ENCODE results near the gene HIGD1A. TPM values are rescaled to one million over a fixed set of nuclear protein-coding genes. Genes with fewer than 3 reads are reported as not detected.
"Not testable (repeated sequence)": the region's sequence is repeated elsewhere in the genome, so short reads cannot be mapped to it uniquely, and the experiment has no call there.

Gene HIGD1A
- polyA plus RNA-seq, 12 donors, result 63.4 to 101 (median 92.9) TPM; not detected in 1

DNA sequence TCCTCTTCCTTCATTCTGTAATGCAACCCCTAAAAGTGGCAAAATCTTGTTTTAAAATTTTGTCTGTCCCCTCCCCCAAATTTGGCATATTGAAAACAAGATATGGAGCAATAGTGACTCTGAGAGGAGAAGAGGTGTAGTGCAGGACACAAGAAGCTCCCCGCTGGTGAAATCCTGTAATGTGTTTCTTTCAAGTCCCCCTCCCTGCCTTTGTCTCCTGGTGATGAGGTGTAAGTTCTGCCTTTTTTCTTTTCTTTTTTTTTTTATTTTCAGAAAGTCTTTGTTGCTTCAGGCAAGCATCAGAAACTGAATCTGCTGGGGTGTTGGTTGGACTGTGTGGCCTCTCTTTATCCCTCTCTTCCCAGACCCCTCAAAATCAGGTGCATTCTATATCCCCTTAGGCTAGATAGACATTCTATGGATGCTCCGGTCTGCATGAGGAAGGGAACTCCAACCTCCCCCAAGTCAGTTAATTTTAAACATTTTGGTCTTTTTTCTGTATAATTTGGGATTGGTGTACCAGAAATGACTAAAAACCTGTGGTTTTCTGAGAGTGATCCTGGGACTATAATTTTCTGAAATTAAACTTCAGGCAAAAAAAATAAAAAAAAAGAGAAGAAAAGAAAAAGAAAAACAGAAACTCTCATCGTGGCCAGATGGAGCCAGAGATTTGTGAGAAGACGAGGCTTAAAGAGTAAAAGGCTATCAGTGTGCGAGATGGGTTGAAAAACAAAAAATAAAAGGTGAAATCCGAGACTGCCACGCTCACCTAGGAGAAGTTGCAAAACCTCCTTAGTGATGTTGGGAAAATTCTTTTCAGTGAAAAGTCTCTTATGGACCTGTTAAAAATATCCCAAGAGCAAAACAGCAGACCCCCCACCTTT, 26.4 kb upstream of the HIGD1A start:
- no peak for DNase-seq

DNA sequence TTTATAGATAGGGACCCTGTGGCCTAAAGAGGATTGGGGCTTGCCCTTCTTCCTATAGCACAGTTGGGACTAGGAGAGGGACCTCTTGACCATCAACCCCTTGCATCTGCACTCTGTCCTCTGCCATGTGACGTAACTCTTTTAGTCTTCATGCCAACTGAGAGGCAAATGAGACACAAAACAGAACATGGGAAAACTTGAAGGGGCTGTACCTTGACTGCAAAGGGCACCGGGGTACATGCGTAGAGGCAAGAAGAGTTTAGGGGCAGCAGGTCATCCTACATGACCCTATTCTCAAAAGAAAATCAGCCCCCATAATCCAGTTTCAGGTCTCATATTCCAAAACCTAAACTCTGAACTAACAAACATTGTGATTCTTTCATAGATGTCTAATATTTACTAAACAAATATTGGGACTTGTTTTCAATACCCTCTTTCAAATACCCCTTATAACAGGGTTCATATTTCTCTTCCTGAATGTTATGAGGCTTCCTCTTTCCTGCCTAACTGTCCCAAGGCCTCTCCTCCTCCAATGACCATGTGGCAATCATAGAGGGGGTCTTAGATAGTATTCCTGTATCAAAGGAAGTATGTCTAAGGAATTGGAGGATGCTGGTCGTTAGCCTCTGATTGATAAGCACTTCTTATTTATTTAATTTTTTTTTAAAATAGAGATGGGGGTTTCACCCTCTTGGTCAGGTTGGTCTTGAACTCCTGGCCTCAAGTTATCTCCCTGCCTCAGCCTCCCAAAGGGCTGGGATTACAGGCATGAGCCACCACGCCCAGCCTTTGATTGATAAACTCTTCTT, 25.5 kb upstream of the HIGD1A start:
- no peak for DNase-seq

DNA sequence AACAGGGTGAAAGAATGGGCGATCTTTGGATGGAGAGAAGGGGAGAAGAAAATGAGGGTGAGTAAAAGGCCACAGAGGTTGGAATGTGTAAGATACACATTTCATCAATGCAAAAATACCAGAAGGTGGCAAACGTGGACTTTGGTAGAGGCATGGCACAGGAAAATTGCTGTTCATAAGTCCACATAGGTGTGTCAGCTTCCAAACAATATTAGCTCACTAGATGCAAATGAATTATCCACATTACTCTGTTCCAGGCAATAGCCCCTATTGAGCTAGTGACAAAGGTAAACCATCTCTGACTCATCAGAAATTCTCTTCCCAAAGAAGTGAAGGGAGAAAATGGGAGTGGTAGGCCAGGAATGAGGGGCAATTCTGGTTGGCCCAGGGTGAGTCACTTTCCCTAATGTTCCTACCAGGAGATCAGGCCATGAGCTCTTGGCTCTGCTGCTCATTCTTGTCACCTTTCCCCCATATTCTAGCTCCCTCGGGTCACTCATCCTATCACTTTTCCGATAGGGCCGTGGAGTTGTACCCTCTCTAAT, 24.9 kb upstream of the HIGD1A start:
- no peak for DNase-seq

DNA sequence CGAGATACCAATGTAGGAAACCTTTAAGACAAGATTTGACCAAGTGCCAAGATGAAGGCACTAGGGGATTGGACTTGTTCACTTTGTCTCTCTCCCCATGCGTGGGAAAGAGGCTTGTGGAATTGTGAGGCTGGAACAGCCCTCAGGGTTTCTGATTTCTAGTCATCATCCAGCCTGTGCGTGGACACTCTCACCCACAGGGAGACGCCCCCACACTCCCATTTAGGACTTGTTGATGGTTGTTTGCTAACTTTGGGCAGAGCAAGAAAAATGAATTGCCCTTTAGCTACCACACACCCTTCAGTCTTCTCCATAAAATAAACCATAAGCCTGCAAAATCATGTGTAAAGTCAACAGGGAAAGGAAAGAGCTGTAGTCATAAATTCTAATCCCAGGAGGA, 23.4 kb upstream of the HIGD1A start:
- DNase-seq, result no peak

DNA sequence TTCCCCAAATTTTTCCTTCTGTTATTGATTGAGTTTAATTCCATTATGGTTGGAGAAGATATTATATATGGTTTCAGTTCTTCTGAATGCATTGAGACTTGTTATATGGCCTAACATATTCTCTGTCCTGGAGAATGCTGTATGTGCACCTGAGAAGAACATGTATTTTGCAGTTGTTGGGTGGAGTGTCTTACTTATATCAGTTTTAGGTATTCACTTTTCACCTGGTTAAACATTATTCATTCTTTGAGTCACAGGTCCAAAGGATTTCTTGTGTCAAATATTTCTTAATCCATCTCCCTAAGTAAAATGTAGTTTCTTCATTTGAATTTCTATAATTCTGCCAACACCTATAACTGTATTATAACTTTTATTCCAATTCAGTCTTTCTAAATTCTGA, 22.7 kb upstream of the HIGD1A start:
- no peak for DNase-seq

DNA sequence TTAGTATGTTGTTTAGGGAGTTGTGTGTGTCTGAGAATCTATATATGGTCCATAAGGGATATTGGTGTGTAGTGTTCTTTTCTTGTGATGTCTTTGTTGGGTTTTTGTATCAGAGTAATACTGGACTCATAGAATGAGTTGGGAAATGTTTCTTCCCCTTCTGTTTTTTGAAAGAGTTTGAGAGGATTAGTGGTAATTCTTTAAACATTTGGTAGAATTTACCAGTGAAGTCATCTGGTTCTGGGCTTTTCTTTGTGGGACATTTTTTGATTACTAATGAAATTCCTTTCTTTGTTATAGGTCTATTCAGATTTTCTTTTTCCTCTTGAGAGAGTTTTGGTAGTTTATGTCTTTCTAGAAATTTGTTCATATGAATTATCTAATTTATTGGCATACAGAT, 21.9 kb upstream of the HIGD1A start:
- no peak for DNase-seq

DNA sequence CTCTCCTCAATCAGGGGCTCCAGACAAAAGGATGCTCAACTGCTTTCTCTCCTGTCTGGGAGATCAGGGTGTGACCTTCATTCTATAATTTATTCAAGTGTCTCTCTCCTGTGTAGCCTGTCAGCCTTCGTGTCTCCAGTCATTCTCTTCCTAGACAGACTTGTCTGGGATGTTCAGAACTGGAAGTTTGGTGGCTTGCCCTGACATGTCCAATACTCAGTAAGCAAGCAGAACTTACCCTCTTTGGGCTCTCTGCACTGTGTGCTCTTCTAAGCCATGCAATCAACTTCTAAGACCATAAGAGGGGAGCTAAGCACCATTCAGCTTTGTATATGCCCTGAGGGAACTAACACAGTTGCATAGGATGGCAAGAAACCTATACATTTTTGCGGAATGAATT, 19.1 kb upstream of the HIGD1A start:
- no peak for DNase-seq

DNA sequence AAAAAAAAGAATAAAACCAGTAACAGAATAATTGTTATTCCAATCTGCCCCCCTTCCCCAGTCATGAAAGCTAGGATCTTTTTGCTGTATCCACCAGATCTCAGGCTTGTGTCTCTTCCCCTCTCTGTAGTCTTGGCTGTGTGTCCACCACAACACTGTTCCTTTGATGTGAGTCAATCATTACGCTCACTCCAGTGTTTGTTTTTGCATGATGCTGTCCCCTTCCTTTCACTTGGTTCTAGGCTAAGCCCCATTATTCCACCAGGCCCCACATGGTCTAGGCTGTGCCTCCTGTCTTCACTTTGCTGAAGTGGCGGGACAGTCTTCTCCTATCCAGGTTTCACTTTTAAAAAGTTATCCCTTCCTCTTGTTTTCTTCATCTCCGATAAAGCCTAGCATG, 18.5 kb upstream of the HIGD1A start:
- no peak for DNase-seq

DNA sequence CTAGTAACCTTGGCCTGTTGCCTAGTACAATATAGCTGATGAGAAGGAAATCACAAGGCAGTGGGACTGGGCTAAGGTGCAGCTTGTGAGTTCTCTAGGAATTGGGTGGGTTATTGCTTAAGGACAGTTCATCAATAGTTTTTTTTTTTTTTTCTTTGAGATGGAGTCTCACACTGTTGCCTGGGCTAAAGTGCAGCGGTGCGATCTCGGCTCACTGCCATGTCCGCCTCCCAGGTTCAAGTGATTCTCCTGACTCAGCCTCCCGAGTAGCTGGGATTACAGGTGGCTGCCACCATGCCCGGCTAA, 16.4 kb upstream of the HIGD1A start:
- DNase-seq, result no peak

DNA sequence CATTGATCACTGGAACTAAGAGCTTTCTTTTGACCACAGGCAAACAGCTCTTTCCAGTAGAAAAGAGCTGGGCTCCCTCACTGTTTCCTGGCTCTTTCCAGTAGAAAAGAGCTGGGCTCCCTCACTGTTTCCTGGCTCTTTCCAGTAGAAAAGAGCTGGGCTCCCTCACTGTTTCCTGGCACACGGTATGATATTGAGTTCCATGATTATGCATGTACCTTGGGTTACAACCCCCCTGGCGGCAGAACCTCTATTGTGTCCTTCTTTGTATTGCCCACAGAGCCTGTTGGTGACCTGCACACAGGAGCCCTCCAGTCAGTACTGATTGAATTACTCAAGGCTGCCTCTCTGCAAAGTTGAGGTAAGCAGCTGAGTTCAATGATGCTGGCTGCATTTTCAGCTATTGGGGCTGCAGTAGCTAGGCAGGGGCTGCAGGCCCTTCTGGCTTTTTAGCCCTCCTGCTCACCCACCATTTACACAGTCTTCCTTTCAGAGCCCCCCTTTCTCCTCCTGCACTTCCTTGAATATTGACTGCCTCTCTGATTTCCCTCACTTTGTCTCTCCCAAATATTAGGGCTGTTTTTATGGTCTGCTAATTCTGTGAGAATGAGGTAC, 15.2 kb upstream of the HIGD1A start:
- DNase-seq, result no peak

DNA sequence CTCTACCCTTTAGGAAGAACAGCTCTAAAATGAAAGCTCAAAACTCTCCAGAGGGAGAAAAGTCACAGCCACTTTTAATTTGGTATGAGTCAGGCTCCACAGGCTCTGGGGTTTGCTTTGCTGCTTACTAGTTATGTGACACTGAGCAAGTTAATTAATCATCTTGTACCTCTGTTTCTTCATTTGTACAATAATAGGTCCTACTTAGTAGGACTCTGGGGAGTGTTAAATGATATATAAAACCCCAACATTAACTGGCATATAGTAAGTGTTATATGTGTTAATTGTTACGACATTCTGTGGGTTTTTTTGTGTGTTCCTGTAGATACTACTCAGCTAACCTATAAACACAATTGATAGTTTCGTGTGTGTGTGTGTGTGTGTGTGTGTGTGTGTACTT, 11.5 kb upstream of the HIGD1A start:
- no peak for DNase-seq

DNA sequence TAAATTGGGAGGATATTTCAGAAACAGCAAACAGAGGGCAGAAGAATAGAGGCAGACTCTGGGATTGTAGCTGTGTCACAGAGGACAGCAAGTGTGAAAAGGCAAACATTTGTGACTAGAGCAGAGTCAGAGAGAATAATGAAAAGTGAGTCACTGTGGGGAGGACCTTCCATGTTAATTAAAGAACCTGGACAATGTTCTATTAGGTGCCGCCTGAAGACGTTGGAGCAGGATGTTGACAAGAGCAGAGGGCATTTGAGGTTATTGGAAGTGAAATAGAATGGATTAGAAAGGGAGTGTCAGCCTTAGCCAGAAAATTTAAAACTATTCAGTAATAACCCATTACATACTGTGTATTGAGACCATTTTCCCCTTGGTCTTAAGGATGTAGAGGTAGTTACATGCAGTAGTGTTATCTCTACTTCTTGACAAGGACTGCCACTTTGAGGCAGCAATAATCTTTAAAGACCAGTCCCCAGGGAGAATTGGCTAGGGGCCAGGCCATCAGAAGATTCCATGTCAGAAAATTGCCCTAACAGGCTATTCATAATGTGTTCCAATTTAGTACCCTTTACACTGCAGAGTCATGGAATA, 10.7 kb upstream of the HIGD1A start:
- no peak for DNase-seq

DNA sequence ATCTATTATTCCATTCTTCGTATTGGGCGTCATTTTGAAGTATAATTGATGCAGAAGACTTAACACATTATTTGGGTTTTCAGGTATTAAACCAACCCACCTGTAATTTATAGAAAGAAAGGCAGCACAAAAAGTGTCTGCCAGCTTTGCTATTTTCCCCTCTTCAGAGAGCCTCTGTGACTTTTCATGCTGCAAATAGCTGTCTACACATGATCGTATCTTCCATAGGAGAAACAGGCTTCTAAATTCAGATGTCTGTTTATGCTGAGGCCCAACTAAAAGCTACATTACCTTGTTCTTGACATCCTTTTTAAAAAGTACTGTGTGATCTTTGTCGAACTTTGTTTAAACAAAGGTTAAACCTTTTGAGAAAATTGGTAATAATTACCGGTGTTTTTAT, 10.0 kb upstream of the HIGD1A start:
- no peak for DNase-seq

DNA sequence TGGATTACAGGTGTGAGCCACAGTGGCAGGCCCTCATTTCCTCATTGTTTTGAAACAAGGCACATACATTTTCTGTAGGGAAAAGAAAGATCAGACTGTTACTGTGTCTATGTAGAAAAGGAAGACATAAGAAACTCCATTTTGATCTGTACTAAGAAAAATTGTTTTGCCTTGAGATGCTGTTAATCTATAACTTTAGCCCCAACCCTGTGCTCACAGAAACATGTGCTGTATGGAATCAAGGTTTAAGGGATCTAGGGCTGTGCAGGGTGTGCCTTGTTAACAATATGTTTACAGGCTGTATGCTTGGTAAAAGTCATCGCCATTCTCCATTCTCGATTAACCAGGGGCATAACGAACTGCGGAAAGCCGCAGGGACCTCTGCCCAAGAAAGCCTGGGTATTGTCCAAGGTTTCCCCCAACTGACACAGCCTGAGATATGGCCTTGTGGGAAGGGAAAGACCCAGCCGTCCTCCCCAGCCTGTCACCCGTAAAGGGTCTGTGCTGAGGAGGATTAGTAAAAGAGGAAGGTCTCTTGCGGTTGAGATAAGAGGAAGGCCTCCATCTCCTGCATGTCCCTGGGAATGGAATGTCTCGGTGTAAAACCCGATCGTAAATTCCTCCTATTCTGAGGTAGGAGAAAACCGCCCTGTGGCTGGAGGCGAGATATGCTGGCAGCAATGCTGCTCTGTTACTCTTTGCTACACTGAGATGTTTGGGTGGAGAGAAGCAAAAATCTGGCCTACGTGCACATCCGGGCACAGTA, 7.0 kb upstream of the HIGD1A start:
- not testable (repeated sequence) for DNase-seq

DNA sequence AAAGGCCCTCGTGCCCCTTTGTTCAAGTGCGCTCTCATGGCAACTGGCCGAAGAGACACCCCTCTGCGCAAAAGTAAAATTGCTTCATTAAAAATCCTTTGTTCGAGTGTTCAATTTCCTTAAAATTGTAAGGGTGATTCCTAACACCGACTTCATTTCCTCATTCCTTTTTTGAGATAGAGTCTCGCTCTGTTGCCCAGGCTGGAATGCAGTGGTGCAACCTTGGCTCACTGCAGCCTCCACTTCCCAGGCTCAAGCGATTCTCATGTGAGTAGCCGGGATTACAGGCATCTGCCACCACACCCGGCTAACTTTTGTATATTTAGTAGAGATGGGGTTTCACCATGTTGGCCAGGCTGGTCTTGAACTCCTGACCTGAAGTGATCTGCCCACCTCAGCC, 6.4 kb upstream of the HIGD1A start:
- not testable (repeated sequence) for DNase-seq

DNA sequence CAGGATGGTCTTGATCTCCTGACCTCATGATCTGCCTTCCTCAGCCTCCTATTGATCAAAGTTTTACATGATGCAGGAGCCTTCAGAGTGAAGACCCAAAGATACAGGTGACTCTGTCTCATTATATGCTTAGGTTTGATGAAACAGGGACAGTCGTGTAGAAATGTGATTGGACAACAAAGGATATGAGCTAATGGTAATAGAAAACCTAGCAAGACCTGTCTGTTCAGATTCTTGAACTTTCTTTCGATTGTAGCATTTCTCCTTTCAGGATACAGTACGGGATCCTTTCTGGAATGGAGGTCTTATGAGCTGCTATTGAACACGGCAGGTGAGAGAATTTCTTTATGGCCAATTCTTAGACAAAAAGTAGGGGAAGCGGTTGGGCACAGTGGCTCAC, 4.9 kb upstream of the HIGD1A start, which contains the start of gene ACKR2:
Gene ACKR2, plus strand, starts transcription at position 244 of the 400 bp plus-strand sequence. CDS start 55,058 bp downstream, outside the sequence.
- no peak for DNase-seq

DNA sequence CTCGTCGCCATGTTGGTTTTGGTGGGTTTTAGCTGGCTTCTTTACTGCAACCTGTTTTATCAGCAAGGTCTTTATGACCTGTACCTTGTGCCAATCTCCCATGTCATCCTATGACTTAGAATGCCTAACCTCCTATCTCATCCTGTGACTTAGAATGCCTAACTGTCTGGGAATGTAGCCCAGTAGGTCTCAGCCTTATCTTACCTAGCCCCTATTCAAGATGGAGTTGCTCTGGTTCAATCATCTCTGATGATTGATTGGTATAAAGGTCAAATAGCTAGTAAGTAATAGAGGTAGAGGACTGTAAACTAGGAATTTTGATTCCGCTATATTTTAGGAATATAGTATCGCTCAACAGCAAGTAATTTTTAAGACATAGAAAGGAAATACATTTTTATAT, 3.6 kb upstream of the HIGD1A start:
- no peak for DNase-seq

DNA sequence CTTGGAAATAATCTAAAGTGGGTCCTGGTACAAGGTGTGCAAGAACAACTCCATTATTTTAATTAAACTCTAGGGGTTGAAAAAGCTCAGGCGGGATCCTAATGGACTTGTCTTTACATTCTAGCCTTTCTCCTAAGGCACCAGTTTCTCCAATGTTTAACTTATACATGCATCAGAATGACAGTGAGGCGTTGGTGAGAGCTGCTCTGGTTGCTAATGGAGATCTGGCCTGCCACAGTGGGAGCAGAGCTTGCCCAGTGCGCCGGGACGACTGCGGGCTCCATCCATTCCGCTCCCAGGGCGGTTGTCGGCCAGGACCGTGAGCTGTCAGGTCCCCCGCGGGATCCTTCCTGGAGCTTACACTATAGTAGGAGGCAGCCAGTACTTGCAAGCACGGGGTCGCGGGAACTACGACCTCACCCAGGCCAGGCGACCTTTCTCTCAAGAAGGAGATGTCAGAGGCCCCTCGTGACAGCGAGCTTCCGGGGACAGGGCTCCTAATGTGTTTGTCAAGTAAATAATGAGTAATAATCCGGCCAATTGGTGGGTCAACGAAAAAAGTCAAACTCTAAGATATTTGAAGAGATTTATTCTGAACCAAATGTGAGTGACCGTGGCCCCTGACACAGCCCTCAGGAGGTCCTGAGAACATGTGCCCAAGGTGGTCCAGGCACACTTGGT, 991 bp upstream of the HIGD1A start:
- DNase-seq, result no peak

DNA sequence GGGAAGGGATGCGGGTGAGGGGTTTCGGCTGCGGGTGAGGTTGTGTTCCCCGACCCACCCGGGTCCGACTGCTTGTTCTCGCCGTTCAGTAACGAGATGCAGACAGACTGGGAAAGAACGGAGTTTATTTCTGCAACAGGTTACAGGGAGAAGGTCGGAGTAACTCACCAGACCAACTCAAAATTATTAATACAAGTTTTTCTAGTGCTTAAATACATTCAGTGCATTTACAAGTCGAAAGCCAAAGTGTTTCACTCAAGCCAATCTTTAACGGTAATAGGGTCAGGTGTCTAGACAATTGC, 492 bp upstream of the HIGD1A start:
- DNase-seq, result no peak

DNA sequence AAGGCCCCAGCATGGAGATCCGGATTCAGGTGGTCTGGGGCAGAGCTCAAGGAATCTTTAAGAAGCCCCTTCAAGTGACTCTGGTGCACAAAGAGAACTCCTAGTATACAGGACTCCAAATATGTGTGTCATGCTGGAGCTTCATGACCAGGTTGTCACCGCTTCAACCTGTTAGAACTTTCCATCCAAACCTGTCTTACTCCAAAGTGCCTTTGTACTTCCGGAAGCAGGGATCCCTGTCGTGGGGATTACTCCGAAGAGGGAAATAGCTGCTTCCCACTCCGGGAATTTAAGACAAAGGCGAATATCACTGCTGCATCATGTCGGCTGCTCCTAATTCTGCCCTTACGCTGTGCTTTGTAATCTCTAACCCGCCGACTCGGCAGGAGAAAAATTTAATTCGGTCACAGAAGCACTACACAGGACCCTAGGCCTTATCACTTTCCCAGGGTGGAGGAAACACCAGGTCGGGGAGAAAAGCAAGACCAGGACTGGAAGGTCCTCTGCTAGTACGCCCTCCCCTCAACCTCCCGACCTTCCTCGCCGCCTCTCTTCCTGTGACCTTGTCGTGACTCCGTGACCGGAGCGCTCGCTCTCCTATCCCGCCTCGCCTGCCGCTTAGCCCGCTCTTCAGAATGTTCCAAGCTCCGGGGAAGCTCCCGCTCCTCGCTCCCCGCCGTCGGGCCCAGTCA, 730 bp downstream of the HIGD1A start:
- DNase-seq, result no peak
